IPS-NIHi7 (cell line): ENCODE measurements around the gene ADAMTS4.
A peak's percentile ranks its signal among the peaks of the same experiment; 100 is the strongest.
"Not testable (repeated sequence)": the region's sequence is repeated elsewhere in the genome, so short reads cannot be mapped to it uniquely, and the experiment has no call there.

Experiments used
- DNase-seq: peaks from one replicate; pipeline ENCODE4 v3.0.0; 2012; ENCODE audit warnings: mixed read lengths; ENCODE audit errors: extremely low spot score

ADAMTS4 gene, protein sequence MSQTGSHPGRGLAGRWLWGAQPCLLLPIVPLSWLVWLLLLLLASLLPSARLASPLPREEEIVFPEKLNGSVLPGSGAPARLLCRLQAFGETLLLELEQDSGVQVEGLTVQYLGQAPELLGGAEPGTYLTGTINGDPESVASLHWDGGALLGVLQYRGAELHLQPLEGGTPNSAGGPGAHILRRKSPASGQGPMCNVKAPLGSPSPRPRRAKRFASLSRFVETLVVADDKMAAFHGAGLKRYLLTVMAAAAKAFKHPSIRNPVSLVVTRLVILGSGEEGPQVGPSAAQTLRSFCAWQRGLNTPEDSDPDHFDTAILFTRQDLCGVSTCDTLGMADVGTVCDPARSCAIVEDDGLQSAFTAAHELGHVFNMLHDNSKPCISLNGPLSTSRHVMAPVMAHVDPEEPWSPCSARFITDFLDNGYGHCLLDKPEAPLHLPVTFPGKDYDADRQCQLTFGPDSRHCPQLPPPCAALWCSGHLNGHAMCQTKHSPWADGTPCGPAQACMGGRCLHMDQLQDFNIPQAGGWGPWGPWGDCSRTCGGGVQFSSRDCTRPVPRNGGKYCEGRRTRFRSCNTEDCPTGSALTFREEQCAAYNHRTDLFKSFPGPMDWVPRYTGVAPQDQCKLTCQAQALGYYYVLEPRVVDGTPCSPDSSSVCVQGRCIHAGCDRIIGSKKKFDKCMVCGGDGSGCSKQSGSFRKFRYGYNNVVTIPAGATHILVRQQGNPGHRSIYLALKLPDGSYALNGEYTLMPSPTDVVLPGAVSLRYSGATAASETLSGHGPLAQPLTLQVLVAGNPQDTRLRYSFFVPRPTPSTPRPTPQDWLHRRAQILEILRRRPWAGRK

DNA sequence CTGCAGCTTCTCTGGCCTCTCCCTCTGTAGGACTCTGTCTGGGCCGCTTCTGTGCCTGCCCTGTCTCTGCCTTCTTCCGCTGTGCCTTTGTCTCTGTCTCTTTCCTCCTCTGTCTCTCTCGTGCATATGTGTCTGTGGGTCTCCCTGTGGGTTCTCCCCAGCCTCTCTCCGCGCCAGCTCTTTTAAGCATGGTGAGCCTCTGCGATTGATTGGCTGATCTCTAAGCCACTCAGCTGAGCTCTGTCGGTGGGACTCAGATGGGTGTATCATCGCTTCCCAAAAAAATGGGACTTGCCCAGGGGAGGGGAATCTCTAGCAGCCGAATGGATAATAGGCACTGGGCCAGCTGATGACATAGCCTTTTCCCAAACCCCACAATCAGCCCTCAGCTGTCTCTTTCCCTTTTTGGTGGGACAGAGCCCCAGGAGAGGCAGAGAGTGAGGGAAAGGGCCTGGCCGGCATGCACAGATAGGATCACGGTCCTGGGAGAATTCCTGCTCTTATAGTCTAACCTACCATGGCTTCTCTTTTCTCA, at the start of gene ADAMTS4:
ADAMTS4 (minus strand) TSS at position 158 of the 535 bp plus-strand sequence. CDS start 427 bp downstream, outside the sequence.
- DNase-seq, result peak; percentile 43

DNA sequence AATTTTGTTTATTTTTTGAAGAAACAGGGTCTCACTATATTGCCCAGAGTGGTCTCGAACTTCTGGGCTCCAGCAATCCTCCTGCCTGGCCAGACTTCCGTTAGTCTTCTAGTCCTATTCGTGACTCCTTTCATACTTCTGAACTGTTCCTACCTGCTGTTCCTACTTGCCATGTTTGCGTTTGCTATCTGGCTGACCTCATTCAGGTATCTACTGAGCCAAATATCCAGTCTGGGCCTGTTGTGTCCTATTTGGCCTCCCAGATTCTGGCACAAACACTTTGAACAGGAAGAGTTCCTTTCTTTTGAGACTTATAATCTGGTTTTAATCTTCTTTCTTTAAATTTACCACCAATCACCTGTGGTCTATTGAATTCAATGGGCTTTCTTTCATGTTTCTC, 46.0 kb upstream of the ADAMTS4 start:
- no peak for DNase-seq

DNA sequence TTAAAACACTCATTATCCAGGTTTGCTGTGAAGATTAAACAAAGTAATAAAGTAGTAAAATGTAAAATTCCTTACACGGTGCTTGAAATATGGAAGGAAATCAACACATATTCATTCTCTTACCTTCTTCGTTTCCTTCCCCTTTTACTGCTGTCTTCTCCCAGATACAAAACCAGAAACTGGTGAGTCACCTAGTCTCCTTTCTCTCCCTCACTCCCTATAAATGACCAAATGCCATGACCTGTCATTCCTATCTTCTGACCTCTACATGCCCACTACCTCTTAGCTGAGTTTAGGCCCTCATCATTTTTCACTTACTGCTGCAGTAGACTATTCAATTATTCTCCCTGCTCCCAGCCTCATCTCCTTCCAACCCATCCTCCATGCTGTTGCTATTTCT, 43.5 kb upstream of the ADAMTS4 start:
- no peak for DNase-seq

DNA sequence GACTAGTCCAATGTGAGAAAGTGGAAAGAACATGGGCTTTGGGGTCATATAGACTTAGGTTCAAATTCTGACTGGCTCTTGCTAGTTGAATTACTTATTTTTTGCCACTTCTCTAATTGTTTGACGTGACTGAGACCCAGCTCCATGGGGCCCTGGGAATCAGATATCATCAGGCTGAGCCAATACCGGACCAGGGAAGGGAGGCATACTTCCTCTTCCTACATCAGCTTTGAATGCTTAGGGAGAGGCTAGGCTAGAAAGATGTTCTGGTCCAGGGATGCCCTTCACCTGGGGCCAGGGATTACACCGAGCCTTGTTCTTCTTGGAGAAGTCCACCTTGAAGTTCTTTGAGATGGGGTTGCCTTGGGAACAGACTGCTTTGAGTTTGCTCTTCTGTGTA, 42.8 kb upstream of the ADAMTS4 start:
- DNase-seq, result no peak

DNA sequence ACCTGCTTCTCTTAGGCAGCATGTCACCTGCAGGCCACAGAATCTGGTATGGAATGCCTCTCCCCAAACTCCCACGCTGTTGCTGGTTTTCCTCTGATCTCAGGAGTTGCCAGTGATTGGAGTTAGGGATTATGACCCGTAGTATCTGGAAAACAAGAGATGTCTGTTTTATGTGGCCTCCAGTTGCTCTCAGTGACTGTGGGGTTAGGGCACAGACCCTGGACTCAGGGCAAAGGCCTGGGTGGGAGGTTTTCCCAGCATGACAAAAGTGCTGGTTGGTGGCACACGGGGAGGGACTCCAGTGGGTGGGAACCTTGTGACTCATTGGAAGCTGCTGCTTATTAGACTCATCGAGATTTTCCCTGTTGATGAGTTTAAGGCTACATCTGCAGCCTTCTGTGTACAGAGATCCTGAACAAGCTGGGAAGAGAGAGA, 39.2 kb upstream of the ADAMTS4 start, which contains the start of gene NR1I3:
NR1I3 (minus strand) TSS at position 165 of the 435 bp plus-strand sequence. CDS start 1,638 bp downstream, outside the sequence.
- DNase-seq, result no peak

DNA sequence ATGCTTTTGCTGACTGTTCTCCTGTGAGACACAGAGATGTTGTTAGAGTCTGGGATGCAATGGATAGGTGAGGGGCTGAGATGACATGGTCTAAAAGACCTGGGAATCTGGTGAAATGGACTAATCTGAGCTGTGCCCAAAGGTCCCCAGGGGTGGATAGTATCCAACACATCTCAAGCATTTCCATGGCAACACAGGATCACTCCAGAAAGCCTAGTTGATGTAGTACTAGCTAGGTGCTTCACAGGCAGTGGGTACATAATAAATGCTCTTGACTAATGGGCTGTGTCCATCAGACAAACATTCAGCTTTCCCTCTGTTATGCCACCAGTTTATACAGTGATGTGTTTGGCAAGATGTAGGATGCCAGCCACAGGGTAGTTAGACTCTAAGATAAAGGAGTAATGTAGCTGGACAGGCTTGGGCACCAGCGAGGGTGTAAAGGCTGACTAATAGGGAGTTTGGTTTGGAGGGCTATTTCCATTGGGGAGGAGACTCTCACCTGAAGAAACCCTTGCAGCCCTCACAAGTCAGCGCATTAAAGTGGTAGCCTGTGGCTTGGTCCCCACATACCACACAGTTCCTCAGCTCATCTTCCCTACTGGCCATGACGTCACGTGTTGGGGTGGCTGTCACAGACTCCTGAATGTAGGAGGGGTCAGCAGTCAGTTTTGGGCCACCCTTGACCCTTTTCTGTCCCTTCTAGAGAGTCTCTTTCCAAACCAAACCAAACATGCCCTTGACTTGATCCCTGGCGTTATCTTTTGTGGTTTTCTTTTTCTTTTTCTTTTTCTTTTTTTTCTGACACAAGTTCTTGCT, 37.3 kb upstream of the ADAMTS4 start:
- DNase-seq, result no peak

DNA sequence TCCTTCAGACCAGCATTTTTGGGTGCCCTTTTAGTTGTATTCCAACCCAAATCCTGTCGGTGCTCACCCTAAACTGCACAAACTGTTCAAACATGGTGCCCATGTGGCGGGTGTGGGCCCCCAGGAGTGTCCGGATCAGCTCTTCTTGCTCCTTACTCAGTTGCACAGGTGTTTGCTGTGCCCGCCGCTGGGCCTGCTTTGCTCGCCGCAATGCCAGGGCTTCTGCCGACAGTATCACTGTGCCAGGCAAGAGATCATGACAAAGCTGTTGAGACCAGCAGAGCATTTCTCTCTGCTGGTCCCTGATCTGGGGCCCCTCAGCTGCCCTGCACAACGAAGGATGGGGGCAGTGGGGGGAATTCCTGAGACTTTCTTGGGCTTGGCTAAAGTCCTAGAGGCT, 34.2 kb upstream of the ADAMTS4 start:
- DNase-seq, result no peak

DNA sequence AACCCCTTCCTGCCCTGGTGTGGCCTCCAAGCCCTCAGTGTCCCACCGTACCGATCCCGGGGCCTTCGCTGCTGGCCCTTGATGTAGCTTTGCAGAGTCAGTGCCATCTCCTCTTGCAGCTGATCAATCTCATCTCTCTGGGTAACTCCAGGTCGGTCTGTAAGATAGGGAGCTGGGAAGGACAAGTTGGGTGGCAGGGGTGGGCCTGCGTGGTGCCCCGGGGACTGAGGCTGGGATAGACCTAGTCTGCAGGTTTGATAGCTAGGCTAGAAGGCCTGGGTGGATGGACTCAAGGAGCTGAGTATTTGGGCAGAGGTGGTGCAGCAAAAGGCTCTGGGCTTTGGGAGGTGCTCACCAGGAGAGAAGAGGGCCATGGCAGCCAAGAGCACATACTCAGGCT, 31.9 kb upstream of the ADAMTS4 start:
- DNase-seq, result no peak

DNA sequence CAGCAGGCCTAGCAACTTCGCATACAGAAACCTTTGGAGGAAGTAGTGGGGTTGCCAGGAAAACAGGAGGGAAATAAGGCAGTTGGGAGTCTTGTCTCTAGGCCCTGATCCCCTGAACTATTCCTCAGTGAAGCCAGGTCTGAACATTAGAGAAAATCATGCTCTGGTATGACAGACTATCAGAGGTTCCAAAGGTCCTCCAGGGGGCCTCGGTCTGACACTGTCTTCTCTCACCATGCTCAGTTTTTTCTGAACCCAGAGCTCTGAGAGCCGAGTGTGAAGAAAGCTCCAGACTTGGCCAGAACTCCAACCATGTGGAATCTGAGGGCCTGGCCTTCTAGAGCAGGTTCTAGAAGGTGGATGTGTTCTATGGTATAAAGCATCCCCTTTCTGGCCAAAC, 31.0 kb upstream of the ADAMTS4 start:
- DNase-seq, result peak; percentile 38

DNA sequence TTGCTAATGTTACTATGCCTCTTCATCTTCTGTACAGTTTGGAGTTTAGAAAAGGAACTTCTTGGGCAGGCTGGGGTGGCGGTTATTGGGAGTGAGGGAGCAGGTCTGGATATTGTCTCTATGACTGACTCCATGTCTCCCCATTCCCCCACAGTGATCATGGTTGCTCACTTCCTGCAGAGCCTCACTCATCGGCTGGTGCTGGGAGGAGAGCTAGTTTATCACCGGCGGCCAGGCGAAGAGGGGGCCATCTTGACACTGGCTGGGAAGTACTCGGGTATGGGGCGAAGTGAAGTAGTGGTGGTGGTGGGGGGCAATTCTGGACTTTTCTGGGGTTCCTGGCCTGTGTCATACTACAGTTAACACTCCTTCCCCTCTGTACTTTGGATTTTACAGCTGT, 29.2 kb upstream of the ADAMTS4 start:
- no peak for DNase-seq

DNA sequence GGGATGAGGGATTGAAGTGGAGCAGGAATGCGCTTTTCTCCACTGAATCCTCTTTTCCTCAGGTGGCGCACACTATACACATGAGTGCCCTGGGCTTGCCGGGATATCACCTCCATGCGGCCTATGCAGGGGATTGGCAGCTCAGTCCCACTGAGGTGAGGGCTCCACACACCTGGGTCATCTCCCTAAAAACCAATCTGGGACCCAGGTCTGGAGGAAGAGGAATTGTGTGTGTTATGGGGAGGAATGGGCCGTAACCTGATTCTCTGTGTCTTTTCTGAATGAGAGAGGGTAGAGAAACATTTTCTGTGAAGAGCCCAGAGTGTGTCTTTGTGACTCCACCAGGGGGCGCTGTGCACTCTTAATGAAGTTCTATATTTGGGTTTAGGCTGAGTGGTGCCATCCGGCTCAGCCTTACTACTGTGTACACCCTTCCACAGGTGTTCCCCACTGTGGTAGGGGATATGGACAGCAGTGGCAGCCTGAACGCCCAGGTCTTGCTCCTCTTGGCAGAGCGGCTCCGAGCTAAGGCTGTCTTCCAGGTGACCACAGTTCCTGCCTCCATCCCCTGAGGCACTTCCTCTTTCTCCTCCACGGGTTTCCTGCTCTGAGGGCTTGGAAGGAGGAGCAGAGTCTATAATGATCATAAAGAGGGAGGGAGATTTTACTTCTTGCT, 28.5 kb upstream of the ADAMTS4 start:
- peak; percentile 76 for DNase-seq

DNA sequence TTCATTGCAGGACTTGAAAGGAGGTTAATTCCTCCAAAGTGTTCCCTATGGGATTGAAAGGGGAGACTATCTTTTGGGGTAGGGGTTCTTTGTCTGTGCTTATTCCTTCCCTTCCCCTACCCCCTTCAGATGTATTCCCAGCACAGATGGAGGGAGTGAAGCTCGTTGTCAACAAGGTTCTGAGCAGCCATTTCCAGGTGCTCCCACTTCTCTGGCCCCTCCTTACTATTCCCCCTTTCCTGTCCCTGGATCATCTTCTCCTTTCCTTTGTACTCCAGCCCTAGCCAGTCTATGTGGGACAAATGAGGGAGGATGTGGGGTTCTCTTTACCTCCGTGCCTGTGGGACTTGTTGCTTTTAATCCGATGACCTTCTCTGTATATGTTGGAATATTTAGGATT, 27.9 kb upstream of the ADAMTS4 start:
- no peak for DNase-seq

DNA sequence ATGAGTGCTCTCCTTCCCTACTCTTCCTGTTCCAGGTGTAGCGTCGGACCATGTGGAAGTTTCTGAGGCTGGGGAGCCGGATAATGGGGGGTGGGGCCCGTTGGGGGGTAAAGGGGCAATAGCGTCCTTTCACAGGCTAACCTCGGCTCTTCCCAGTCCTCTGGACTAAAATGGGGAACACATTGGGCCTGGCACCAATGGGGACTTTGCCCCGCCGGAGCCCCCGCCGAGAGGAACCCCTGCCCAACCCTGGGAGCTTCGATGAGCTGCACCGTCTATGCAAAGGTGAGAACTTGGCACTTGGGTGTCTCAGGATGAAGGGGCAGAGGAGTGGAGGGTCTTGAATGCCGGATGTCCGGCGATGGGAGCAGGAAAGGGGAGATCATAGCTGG, 27.5 kb upstream of the ADAMTS4 start:
- no peak for DNase-seq

DNA sequence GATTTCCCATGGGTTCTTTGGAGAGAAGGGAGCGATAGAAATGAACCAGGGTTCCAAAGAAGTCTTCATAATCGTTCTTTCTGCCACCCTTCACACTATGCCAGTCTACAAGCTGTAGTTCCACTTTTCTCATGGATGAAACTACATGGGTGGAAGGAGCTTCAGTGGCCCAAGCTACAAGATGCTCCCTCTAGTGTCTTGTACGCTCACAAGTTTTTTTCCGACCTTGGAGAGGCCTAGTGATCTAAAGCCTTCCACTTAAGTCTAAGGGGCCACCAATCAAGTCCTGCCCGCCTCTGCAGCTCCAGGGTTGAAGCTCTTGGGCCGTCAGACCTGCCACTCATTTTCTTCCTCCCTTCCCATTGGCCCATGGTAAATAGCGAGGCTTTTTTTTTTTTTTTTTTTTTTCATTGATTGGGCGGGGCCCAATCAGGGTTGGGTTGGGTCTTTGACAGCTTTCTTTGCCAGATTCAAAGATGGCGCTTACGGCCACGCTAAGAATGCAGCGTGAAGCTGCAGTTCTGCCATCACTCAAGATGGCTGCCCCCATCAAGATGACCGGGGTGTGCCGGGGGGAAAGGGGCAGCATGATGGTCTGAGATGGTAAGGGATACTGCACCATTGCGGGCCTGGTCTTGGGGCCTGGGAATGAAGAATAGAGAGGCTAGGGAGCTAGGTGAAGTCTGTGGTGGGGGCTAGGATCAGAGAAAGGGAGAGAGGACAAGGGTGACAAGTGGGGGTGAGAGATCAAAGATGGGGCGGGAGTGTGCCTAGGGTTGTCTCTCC, 26.9 kb upstream of the ADAMTS4 start, which contains the start of gene TOMM40L:
TOMM40L (plus strand) TSS at position 527 of the 786 bp plus-strand sequence. CDS start 430 bp downstream, outside the sequence.
- peak; percentile 96 for DNase-seq

DNA sequence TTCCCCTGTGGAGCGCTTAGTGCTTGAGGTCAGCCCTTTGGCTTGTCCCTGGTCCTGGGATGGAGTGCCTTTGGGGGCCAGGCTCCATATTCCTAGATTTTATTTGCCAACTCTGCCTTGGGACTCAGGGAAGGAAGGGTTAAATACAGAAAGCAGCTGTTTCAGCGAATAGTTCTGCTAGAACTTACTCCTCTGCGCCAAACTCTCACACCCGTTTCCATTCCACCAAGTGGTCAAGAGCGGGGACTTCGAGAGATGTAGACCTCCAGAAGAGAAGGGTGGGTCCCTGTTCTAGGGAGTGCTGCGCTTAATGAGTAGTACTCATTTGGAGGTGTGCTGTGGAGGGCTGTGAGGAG, 26.3 kb upstream of the ADAMTS4 start:
- DNase-seq, result no peak

DNA sequence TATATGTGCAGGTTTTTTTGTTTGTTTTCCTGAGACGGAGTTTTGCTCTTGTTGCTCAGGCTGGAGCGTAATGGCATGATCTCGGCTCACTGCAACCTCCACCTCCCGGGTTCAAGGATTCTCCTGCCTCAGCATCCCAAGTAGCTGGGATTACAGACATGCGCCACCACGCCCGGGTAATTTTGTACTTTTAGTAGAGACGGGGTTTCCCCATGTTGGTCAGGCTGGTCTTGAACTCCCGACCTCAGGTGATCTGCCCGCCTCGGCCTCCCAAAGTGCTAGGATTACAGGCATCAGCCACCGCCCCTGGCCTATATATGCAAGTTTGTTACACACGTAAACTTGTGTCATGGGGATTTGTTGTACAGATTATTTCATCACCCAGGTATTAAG, 25.8 kb upstream of the ADAMTS4 start:
- DNase-seq, result not testable (repeated sequence)

DNA sequence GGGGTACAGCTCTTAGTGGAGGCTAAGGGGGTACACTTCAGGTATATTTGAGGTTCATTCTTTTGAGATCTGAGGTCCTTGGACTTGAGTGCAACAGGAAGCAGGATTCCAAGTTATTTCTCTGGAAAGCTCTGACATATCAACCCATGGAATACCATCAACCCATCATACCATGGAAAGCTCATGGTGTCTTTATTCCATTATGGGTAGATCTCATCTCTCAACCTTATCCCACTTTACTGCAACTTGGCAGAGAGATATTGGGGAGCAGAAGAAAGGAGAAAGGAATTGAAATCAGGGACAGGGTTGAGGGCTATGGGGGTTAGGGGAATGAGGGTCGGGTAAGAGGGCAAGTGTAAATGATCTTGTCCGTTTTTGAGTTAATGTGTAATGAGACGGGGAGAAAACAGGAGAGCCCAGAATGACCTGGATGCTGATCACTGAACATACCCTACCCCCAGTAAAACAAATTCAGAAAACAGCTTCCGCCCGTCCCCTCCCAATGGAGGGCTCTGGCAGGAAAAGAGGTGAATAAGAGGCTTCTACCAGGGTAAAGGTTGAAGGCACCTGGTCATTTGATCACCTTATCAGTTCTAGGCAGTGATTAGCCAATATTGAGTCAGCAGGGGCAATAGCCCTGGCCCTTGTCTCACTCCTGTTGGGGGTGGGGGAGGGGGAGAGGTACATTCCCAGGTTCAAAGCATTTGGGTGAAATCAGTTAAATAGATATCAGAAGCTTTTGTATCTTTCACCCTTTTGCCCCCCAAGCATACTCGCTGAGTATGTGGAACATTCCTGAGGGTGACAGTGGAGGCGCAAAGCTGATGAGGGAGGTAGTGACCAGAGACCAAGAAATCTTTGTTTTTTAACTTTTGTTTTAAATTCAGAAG, 25.2 kb upstream of the ADAMTS4 start:
- DNase-seq, result no peak

DNA sequence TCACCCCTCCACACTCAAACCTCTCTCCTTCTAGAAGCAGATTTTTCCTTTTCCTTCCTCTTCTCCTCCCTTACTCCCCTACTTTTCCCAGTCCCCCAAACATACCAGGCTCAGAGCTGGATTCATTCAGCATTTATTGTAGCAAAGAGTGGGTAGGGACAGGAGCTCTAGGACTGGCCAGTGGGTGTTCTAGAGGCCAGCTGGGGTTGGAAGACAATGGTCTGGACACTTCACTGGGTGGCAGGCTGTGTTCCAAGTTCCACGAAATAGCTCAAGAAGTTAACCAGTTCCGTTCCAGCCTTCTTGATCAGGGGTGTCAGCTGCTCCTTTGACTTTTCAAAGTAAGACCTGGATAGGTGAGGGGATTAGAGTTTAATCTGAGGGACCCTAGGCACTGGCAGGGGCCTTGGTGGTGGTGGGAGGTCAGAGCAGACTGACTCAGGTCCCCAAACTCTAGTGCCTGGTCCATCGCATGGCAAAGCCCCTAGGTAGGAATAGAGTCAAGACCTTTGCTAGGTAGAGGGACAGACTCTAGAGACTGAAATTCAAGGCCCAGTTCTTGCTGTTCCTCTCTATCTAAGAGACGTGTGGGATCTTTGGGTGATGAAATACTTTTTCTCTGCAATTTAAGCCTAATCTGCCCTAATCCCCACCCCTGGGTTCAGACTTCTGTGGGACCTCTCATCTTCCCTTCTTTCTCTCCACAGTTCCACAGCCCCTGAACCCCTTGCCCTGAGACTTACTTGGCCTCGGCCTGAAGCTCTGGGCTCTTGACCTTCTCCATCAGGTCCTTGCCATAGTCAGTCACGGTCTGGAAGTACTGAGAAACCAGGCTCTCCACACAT, 23.5 kb upstream of the ADAMTS4 start:
- DNase-seq, result no peak
